Astrocyte (in vitro differentiated cells and primary cell): Measurements from ENCODE around the gene PTPRK.

Experiments used
- EZH2 ChIP-seq: IDR thresholded peaks from 2 replicates; pipeline ENCODE4 v1.6.1; 2012; ENCODE audit warnings: mild to moderate bottlenecking, low read length, inconsistent platforms; ENCODE audit not compliant: insufficient read depth
- TF ChIP-seq, protein P1 (sequence below): IDR thresholded peaks from 2 replicates; pipeline ENCODE4 v1.5.1; 2011; ENCODE audit warnings: low read depth, mild to moderate bottlenecking, inconsistent platforms, low read length, moderate library complexity; ENCODE audit not compliant: insufficient read depth

DNA sequence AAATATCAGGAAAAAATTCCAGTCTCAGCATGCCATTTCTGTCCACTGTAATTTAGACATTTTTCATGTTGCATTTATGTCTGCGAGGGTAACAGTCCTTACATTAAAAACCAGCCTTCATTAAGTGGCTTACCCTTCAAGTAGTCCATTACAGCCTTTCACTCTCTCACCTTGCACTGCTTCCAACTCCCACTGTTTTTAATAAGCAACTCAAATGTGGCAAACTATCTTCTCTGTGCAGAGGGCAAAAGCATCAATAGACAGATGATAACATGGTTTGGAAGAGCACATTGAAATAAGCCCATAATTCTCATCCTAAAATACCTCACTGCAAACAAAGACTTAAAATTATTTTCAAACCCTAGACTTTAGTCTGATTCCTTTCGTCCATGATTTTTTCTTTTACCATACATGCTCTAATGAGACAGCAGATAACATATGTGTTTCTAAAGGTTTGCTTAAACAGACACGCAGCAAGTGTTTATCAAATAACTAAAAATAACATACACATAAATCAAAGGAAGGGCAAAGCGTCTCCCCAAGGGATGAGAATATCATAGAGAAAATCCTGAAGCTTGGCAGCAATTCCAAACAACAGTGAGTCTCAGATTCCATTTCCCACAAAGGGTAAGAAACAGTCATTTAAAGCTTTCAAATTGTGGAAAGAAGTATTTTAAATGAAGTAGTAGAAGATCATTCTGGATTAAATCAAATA lies 130.4 kb downstream of the PTPRK start:
- TF ChIP-seq EZH2 = no peak
- TF ChIP-seq, protein P1, sequence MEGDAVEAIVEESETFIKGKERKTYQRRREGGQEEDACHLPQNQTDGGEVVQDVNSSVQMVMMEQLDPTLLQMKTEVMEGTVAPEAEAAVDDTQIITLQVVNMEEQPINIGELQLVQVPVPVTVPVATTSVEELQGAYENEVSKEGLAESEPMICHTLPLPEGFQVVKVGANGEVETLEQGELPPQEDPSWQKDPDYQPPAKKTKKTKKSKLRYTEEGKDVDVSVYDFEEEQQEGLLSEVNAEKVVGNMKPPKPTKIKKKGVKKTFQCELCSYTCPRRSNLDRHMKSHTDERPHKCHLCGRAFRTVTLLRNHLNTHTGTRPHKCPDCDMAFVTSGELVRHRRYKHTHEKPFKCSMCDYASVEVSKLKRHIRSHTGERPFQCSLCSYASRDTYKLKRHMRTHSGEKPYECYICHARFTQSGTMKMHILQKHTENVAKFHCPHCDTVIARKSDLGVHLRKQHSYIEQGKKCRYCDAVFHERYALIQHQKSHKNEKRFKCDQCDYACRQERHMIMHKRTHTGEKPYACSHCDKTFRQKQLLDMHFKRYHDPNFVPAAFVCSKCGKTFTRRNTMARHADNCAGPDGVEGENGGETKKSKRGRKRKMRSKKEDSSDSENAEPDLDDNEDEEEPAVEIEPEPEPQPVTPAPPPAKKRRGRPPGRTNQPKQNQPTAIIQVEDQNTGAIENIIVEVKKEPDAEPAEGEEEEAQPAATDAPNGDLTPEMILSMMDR = no peak
